Coronary artery (tissue), 2 donors: Measurements from ENCODE around the gene ZNF862.
A peak's percentile ranks its signal among the peaks of the same experiment; 100 is the strongest.

Experiments used
- DNase-seq: peaks from one replicate; pipeline ENCODE4 v3.0.0-alpha.2; 2017; ENCODE audit warnings: low spot score
- H3K27ac ChIP-seq, 2 donors: fragments of 200-600 bp; sonication (generic); one replicate each; pipeline ENCODE4 v1.5.1; 2016 to 2019
- H3K4me3 ChIP-seq: fragments of 200-600 bp; sonication (generic); 2 replicates; pipeline ENCODE4 v1.5.1; 2016; ENCODE audit warnings: mild to moderate bottlenecking, moderate library complexity
- CTCF ChIP-seq: fragments of 200-600 bp; sonication (generic); IDR thresholded peaks from one replicate; pipeline ENCODE4 v1.5.1; 2019; ENCODE audit warnings: antibody characterized with exemption

ZNF862 gene

GRCh38 chr7:149834601-149835000 is 3.6 kb upstream of the ZNF862 start:
- DNase-seq = no peak
- Histone ChIP-seq H3K27ac (no peak overlapping the region), H3K4me3 (no peak overlapping the region)
- no peak for TF ChIP-seq CTCF

GRCh38 chr7:149836434-149836833 is 1.7 kb upstream of the ZNF862 start:
- H3K4me3 ChIP-seq = no peak overlapping the region
- no peak for TF ChIP-seq CTCF
- no peak for DNase-seq
- no peak overlapping the region for H3K27ac ChIP-seq

- Histone ChIP-seq H3K4me3 (peak overlapping the region; percentile 81), H3K27ac (peak overlapping the region in 1 of 2 donors; percentile 74)
- no peak for TF ChIP-seq CTCF
- no peak for DNase-seq
Measured at GRCh38 chr7:149837564-149838223, 481 bp upstream of the ZNF862 start.

- peak overlapping the region; percentile 81 for H3K4me3 ChIP-seq
- H3K27ac ChIP-seq = peak overlapping the region; percentile 74 to 84
- TF ChIP-seq CTCF = no peak
- DNase-seq = no peak
Measured at GRCh38 chr7:149838992-149839408, 825 bp downstream of the ZNF862 start.

GRCh38 chr7:149839933-149840332 is 1.8 kb downstream of the ZNF862 start:
- H3K27ac ChIP-seq = no peak overlapping the region
- TF ChIP-seq CTCF = no peak
- no peak for DNase-seq
- no peak overlapping the region for H3K4me3 ChIP-seq

GRCh38 chr7:149843566-149843965 is 5.4 kb downstream of the ZNF862 start:
- DNase-seq = no peak
- Histone ChIP-seq H3K4me3 (no peak overlapping the region), H3K27ac (no peak overlapping the region)
- TF ChIP-seq CTCF = no peak

GRCh38 chr7:149844445-149844844 is 6.3 kb downstream of the ZNF862 start:
- TF ChIP-seq CTCF = no peak
- H3K4me3 ChIP-seq = no peak overlapping the region
- H3K27ac ChIP-seq = no peak overlapping the region
- no peak for DNase-seq
